GM08714 (cell line): ENCODE results near the gene COX6A2.
A peak's percentile ranks its signal among the peaks of the same experiment; 100 is the strongest.
"Not testable (repeated sequence)": the region's sequence is repeated elsewhere in the genome, so short reads cannot be mapped to it uniquely, and the experiment has no call there.

Source experiments
- H3K4me3 ChIP-seq: fragments of 200-500 bp; sonication (Bioruptor generic); 2 replicates; pipeline ENCODE4 v1.5.1; 2014; ENCODE audit warnings: mild to moderate bottlenecking, low read length, inconsistent platforms
- ZNF274 ChIP-seq: IDR thresholded peaks from 2 replicates; pipeline ENCODE4 v1.6.1; 2012; ENCODE audit warnings: mild to moderate bottlenecking, low read depth, low read length

COX6A2 gene

DNA sequence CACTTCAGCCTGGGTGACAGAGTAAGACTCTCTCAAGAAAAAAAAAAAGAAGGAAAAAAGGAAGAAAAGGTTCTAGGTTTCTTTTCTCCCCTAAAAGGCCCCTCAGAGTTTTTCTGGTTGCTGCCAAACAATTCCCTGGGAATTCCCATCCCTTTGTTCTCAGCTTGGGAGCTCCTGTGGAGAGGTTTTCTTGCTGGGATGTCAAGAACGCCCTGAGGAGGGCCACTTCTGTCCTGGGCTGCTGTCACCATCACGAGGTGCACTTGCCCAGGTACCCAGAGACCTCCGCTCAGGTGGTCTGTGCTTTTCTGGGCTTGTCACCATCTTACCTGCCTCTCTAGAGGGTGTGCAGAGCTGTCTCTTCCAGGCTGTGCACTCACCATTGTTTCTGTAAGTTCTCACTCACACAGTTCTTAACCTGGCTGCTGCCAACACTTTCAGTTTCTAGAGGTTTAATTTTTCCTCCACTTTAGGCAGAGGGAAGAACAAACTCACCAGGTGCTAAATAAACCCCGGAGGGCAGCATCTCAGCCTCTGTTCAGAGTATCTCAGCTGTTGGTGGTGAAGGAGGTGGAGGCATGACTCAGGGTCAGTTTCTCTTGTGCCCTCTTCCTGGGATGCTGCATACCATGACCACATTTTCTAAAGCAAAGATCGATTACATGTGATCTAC is 2.4 kb upstream of the COX6A2 start:
- no peak overlapping the region for H3K4me3 ChIP-seq
- TF ChIP-seq ZNF274 = no peak

DNA sequence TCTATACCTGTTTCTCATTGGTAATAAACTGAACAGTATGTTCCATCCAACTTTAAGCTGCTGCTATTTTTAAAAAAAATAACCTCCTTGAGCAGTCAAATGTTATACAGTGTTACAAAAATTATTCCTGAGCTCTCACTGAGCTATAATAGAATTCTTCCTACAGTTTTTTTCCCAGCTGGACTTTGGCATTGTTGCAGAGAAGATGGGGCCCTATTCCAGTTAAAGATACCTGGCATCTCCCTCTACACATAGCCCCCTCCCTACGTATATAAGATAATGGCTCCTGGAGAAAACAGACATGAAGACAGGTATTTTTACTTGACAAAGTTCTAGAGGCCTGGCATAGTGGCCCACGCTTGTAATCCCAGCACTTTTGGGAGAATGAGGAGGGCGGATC is 1.6 kb upstream of the COX6A2 start:
- no peak for TF ChIP-seq ZNF274
- no peak overlapping the region for H3K4me3 ChIP-seq

DNA sequence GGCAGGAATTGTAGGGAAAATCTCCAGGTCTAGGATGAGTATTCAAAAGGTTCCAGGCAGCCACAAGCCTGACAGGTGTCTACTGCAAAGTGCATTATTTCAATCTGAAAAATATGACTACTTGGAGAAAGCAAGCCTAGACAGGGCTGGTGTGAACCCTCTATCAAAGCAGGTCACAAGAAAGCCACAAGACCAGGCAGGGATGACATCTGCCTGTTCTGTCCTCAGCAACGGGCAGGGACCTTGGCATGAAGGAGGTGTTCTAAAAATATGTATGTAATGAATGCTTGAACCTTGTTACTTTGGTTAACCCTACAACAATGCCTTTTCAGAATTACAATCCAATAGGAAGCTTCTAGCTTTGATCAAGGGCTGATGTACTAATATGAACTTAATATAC is 1.2 kb upstream of the COX6A2 start:
- TF ChIP-seq ZNF274 = no peak

DNA sequence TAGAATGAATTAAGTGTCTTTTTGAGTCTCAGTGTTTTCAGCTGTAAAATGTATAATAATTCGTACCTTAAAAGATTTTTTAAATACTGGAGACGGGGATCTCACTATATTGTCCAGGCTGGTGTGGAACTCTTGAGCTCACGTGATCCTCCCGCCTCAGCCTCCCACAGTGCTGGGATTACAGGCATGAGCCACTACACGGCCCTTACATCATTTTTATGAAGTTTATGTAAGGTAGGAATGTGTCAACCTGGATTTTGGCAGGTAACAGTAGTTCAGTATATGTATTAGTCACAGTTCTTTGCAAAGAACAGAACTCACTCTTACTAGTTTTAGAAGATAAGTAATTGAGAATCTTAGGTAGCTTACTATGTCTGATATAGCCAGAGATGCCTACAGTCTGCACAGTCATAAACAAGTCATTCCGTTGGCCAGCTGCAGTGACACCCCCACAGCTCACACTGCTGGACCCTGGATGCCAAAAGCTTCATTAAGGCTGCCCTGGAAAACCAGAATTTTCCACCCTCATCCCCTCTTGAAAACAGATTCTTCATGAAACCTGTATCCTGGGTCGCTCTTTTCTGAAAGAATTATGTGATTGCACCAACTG is 583 bp upstream of the COX6A2 start:
- H3K4me3 ChIP-seq = no peak overlapping the region
- TF ChIP-seq ZNF274 = no peak

More for the DNA sequence above, 1.2 kb upstream of the COX6A2 start:
- no peak overlapping the region for H3K4me3 ChIP-seq

DNA sequence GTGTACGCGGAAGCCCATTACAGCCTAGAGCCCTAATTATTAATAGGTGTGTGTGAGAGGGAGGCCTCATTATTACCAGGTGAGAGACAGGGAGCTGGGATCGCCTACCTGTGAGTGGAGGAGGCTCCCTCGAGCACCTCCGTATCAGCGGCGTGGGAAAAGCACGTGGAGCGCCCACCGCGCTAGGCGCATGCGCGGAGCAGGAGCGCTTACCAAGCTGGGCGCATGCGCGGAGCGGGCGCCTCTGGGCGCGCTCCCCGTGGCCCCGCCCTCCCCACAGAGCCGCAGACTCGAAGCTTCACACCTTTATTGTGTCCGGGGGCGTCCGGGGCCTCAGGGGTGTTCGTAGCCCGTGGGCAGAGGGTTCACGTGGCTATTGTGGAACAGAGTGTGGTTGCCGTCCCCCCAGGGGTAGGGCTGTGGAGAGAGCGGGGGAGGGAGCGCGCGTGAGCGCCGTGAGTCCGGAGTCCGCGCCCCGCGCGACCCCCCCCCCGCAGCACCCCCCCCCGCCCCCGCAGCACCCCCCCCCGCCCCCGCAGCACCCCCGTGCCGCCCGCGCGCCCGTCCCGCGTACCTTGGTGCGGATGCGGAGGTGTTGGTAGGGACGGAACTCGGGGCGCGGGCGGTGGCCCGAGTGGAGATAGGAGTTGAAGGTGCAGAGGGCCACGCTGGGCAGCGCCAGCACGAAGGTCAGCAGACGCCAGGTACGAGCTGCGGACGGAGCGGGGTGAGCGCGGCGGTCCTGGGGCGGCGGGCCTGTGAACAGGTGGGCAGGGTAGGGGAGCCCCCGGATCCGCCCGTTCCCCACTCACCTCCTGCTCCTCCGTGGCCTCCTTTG is 500 bp downstream of the COX6A2 start:
- no peak overlapping the region for H3K4me3 ChIP-seq
- TF ChIP-seq ZNF274 = no peak

DNA sequence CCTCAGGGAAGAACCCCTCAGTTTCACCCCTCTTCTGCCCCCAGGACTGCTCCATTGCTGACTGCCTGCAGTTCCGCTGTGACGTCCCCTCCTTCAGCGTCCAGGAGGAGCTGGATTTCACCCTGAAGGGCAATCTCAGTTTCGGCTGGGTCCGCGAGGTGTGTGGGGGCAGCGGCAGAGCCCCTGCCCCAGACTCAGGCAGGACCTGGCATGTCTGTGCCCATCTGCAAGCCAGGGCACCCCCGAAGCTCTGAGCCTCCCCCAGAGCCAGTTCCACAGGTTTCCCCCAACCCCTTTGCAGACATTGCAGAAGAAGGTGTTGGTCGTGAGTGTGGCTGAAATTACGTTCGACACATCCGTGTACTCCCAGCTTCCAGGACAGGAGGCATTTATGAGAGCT is 4.4 kb downstream of the COX6A2 start:
- no peak overlapping the region for H3K4me3 ChIP-seq
- no peak for TF ChIP-seq ZNF274

DNA sequence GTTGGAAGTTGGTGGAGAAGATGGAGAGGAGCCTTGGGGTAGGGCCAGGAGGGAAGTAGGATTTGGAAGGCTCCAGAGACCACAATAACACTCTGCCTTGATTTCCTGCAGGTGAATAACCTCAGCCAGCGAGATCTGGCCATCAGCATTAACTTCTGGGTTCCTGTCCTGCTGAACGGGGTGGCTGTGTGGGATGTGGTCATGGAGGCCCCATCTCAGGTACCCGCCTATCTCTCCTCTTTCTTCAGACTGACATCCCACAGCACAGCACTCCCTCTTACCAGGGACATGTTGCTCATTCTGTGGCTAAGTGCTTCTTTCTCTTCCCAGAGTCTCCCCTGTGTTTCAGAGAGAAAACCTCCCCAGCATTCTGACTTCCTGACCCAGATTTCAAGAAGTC is 4.9 kb downstream of the COX6A2 start:
- no peak overlapping the region for H3K4me3 ChIP-seq
- no peak for TF ChIP-seq ZNF274

DNA sequence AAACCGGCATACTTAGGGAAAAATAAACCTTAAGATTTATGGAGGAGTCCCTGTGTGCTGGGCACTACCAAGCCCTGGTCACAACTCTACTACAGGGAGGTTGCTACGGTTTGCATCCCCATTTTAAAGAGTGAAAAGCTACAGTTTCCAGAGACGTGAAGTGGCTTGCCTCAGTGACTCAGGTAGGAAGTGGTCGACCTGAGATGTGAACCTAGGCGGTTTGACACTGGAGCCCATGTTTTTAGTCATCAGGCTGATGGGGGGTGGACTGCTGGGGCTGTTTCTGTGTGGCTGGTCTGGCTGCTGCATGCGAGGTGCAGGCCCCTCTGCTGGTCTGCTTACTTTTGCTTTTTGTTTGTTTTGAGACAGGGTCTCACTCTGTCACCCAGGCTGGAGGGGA is 6.6 kb downstream of the COX6A2 start:
- TF ChIP-seq ZNF274 = peak; percentile 55
- no peak overlapping the region for H3K4me3 ChIP-seq

DNA sequence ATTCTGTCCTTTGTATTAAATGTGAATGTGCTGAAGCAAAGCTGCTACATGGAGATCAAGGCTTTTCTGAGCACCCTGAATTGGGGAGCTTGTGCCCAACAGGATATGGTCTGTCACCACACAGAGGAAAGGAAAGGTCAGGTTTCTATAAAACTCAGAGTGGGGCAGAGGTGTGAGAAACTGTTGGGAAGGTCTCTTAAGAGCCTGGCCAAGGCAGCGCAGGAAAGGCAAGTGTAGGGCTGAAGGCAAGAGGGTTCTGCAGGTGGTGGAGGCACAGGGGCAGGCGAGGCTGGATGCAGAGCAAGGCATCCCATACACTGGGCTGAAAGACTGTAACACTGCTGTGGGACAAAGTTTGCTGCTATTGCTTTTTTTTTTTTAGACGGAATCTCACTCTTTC is 8.1 kb downstream of the COX6A2 start:
- TF ChIP-seq ZNF274 = no peak

DNA sequence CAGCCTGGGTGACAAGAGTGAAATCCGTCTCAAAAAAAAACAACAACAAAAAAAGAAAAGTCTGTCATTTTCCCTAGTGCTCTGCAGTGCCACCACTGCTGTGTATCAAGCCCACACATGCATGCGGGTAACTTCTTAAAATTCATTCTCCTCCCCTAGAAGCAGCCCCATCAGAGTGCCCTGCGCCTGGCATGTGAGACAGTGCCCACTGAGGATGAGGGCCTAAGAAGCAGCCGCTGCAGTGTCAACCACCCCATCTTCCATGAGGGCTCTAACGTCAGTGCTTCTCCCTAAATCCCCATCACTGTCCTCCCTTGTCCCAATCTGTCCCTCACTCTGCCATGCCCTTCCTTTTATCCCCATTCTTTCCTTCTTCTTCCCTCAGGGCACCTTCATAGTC is 10.2 kb downstream of the COX6A2 start:
- no peak overlapping the region for H3K4me3 ChIP-seq
- TF ChIP-seq ZNF274 = no peak

More for the DNA sequence above, 8.1 kb downstream of the COX6A2 start:
- no peak overlapping the region for H3K4me3 ChIP-seq

DNA sequence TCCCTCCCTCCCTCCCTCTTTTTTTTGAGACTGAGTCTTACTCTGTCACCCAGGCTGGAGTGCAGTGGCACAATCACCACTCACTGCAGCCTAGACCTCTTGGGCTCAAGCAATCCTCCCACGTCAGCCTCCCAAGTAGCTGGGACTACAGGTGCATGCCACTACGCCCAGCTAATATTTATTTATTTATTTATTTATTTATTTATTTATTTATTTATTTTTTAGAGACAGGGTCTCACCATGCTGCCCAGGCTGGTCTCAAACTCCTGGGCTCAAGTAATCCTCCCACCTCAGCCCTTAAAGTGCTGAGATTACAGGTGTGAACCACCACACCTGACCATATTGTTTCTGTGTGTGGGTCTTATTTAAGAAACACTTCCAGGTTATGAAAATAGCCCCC is 11.1 kb downstream of the COX6A2 start:
- H3K4me3 ChIP-seq = not testable (repeated sequence)

DNA sequence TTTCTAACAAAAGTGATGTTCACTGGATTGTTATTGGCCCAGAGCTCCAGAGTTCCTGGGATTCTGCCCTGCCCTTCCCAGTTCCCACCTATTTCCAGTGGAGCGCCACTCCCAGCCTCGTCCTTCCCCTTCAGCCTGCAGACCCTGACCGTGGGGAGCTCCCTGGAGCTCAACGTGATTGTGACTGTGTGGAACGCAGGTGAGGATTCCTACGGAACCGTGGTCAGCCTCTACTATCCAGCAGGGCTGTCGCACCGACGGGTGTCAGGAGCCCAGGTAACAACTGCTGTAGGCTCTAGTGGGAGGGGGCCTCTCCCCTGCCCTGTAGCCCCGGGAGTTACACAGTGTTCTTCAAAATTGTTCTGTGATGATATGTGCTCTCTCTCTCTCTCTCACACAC is 11.8 kb downstream of the COX6A2 start:
- no peak for TF ChIP-seq ZNF274
- H3K4me3 ChIP-seq = no peak overlapping the region

DNA sequence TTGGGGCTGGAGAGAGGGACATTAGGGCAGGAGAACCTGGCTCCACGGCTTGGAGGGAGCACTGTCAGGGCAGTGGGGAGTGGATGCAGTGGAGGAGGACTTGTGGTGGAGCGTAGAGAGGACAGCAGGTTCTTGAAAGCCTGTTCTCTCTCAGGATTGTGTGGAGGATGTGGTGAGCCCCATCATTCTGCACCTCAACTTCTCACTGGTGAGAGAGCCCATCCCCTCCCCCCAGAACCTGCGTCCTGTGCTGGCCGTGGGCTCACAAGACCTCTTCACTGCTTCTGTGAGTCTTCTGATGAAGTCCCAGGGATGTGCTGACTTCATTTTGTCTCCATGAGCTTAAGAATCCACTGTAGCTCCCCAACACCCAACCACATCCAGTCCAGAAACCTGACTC is 13.5 kb downstream of the COX6A2 start:
- H3K4me3 ChIP-seq = no peak overlapping the region
- TF ChIP-seq ZNF274 = no peak

DNA sequence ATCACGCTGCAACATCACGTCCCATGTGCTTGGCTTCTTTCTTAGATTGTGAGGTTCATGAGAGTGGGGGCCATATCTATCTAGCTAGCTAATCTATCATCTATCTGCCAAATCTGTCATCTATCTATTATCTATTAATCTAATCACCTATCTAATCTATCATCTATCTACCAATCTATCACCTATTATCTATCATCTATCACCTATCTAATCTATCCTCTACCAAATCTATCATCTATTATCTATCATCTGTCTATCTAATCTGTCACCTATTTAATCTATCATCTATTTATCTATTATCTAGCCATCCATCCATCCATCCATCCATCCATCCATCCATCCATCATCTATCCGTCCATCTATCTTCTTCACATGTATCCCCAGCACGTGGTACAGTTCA is 14.2 kb downstream of the COX6A2 start:
- H3K4me3 ChIP-seq = no peak overlapping the region
- TF ChIP-seq ZNF274 = no peak

DNA sequence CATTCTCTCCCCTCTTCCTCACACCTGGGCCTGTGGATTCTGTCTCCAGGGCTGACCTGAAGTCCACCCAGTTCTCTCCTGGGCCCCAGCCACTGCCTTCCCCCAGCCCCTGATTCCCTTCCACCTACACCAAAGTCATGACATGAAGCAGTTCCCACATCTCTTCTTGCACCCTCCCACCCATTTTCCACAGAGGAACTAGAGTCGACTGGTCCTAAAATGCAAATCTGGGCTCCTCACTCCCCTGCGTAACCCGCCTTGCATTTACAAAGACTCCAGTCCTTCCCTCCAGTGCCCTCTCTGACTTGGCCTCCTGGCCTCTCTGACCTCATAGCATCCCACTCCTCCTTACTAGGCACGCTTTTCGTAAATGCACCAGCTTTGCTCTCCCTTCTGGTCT is 14.8 kb downstream of the COX6A2 start:
- H3K4me3 ChIP-seq = no peak overlapping the region
- no peak for TF ChIP-seq ZNF274
